ENCODE measurements around the gene FOXP1.

DNA sequence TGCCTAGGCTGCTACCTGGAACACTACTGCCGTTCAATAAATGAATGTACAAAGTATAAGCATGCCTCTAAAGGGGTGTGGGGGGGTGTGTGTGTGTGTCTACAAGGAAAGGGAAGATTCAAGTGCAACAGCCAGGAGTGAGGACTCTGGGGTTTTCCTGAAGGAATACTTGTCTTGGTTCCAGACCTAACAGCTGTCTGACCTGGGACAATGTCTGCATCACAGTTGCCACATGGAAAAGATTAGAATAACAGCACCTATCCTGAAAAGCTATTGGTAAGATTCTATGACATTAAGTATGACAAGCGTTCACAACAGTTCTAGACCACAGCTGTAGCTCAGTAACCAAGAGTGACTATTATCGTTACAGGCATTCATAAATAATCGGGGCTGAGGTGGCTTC, 345.2 kb downstream of the FOXP1 start:
- TF ChIP-seq POLR2A (IDR thresholded peaks at IDR 0.05): no peak
- TF ChIP-seq EP300 (IDR thresholded peaks at IDR 0.05): no peak
- TF ChIP-seq, protein P1, sequence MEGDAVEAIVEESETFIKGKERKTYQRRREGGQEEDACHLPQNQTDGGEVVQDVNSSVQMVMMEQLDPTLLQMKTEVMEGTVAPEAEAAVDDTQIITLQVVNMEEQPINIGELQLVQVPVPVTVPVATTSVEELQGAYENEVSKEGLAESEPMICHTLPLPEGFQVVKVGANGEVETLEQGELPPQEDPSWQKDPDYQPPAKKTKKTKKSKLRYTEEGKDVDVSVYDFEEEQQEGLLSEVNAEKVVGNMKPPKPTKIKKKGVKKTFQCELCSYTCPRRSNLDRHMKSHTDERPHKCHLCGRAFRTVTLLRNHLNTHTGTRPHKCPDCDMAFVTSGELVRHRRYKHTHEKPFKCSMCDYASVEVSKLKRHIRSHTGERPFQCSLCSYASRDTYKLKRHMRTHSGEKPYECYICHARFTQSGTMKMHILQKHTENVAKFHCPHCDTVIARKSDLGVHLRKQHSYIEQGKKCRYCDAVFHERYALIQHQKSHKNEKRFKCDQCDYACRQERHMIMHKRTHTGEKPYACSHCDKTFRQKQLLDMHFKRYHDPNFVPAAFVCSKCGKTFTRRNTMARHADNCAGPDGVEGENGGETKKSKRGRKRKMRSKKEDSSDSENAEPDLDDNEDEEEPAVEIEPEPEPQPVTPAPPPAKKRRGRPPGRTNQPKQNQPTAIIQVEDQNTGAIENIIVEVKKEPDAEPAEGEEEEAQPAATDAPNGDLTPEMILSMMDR (IDR thresholded peaks at IDR 0.05): no peak
